ENCODE results near the gene GSTA4. TPM values are rescaled to one million over a fixed set of nuclear protein-coding genes. Genes with fewer than 3 reads are reported as not detected.

Gene GSTA4
- total and polyA plus RNA-seq, 9 donors, result 23.0 to 309 (median 35.1) TPM

GRCh38 chr6:53042112-53042511 lies 47.0 kb upstream of the GSTA4 start:
- TF ChIP-seq EP300 (IDR thresholded peaks at IDR 0.05) (no peak), POLR2A (IDR thresholded peaks at IDR 0.05) (no peak), CTCF (IDR thresholded peaks at IDR 0.05) (no peak)
- 15 to 22% (median 21%) methylated on average over 4 of the region's 4 CpGs for WGBS, 3 donors
- no peak overlapping the region for H3K27ac ChIP-seq

GRCh38 chr6:53041356-53041755 lies 46.3 kb upstream of the GSTA4 start:
- H3K9me3 ChIP-seq, result no peaks in the 10 kb centered on the region
- intact Hi-C loops (cut with DNase I), result no loop called here
- no peaks in the 10 kb centered on the region for H3K36me3 ChIP-seq
- no peak overlapping the region for H3K4me3 ChIP-seq
- no peak for DNase-seq
- peaks cover 4% of the 10 kb centered on the region for H3K4me1 ChIP-seq (ENCODE audit: insufficient read depth)
- WGBS, 3 donors, result 80 to 93% (median 92%) methylated on average over 4 of the region's 4 CpGs
- no peak overlapping the region for H3K27ac ChIP-seq
- no peak for TF ChIP-seq POLR2A (IDR thresholded peaks at IDR 0.05)
- TF ChIP-seq CTCF (IDR thresholded peaks at IDR 0.05), result no peak
- TF ChIP-seq EP300 (IDR thresholded peaks at IDR 0.05), result no peak
- H3K27me3 ChIP-seq, result no peaks in the 10 kb centered on the region

More at GRCh38 chr6:53042112-53042511, 47.0 kb upstream of the GSTA4 start:
- Histone ChIP-seq H3K36me3 (no peaks in the 10 kb centered on the region), H3K4me1 (ENCODE audit: insufficient read depth) (peaks cover 4% of the 10 kb centered on the region), H3K4me3 (no peak overlapping the region), H3K27me3 (no peaks in the 10 kb centered on the region), H3K9me3 (no peaks in the 10 kb centered on the region)
- intact Hi-C loops (cut with DNase I), result no loop called here
- DNase-seq, result no peak

- peaks cover 7% of the 10 kb centered on the region for H3K4me1 ChIP-seq (ENCODE audit: insufficient read depth)
- H3K27ac ChIP-seq, result no peak overlapping the region
- no peaks in the 10 kb centered on the region for H3K9me3 ChIP-seq
- no peak for DNase-seq
- intact Hi-C loops (cut with DNase I), result no loop called here
- no peak for TF ChIP-seq CTCF (IDR thresholded peaks at IDR 0.05)
- no peak for TF ChIP-seq POLR2A (IDR thresholded peaks at IDR 0.05)
- no peak for TF ChIP-seq EP300 (IDR thresholded peaks at IDR 0.05)
- H3K36me3 ChIP-seq, result no peaks in the 10 kb centered on the region
- H3K27me3 ChIP-seq, result no peaks in the 10 kb centered on the region
- no peak overlapping the region for H3K4me3 ChIP-seq
Observed at GRCh38 chr6:53038596-53038995, 43.5 kb upstream of the GSTA4 start.

GRCh38 chr6:53038141-53038540 lies 43.1 kb upstream of the GSTA4 start:
- DNase-seq, result no peak
- Histone ChIP-seq H3K9me3 (no peaks in the 10 kb centered on the region), H3K27me3 (no peaks in the 10 kb centered on the region), H3K4me3 (no peak overlapping the region), H3K4me1 (ENCODE audit: insufficient read depth) (peaks cover 9% of the 10 kb centered on the region), H3K36me3 (no peaks in the 10 kb centered on the region), H3K27ac (no peak overlapping the region)
- no peak for TF ChIP-seq POLR2A (IDR thresholded peaks at IDR 0.05)
- no peak for TF ChIP-seq EP300 (IDR thresholded peaks at IDR 0.05)
- no peak for TF ChIP-seq CTCF (IDR thresholded peaks at IDR 0.05)
- intact Hi-C loops (cut with DNase I), result no loop called here
- 54 to 100% (median 97%) methylated on average over 1 of the region's 1 CpG for WGBS, 3 donors

Data from ovary (tissue), 9 donors.